KMS-11 (cell line): ENCODE results near the gene EPB42.

Experiments
- H2AFZ ChIP-seq: fragments of 200-600 bp; sonication (generic); 2 replicates; pipeline ENCODE4 v1.6.1; 2016; ENCODE audit warnings: antibody characterized with exemption, mixed run types, low read depth
- H3K27ac ChIP-seq: fragments of 200-600 bp; sonication (generic); 2 replicates; pipeline ENCODE4 v1.6.1; 2016; ENCODE audit warnings: mild to moderate bottlenecking, mixed run types
- H3K27me3 ChIP-seq: fragments of 200-600 bp; sonication (generic); 2 replicates; pipeline ENCODE4 v1.6.1; 2017; ENCODE audit warnings: mild to moderate bottlenecking, low read depth, mixed run types, moderate library complexity; ENCODE audit not compliant: insufficient read depth
- H3K36me3 ChIP-seq: fragments of 200-600 bp; sonication (generic); 2 replicates; pipeline ENCODE4 v1.6.1; 2017; ENCODE audit warnings: mild to moderate bottlenecking, mixed run types; ENCODE audit not compliant: insufficient read depth
- H3K4me1 ChIP-seq: fragments of 200-600 bp; sonication (generic); 2 replicates; pipeline ENCODE4 v1.6.1; 2016; ENCODE audit warnings: mild to moderate bottlenecking, low read depth, mixed run types; ENCODE audit not compliant: poor library complexity, severe bottlenecking
- H3K4me2 ChIP-seq: fragments of 200-600 bp; sonication (generic); 2 replicates; pipeline ENCODE4 v1.7.0; 2016; ENCODE audit warnings: mild to moderate bottlenecking, mixed run types
- H3K4me3 ChIP-seq: fragments of 200-600 bp; sonication (generic); IDR thresholded peaks from 2 replicates; pipeline ENCODE4 v1.6.1; 2017; ENCODE audit warnings: low read depth, low read length, mixed read lengths; ENCODE audit not compliant: insufficient read depth
- H3K79me2 ChIP-seq: fragments of 200-600 bp; sonication (generic); 2 replicates; pipeline ENCODE4 v1.6.1; 2016; ENCODE audit warnings: low read depth, mixed run types; ENCODE audit not compliant: insufficient read depth
- H3K9ac ChIP-seq: fragments of 200-600 bp; sonication (generic); 2 replicates; pipeline ENCODE4 v1.6.1; 2016; ENCODE audit warnings: mild to moderate bottlenecking, mixed run types
- H4K20me1 ChIP-seq: fragments of 200-600 bp; sonication (generic); 2 replicates; pipeline ENCODE4 v1.6.1; 2016; ENCODE audit warnings: mild to moderate bottlenecking, mixed run types; ENCODE audit not compliant: insufficient read depth
- TF ChIP-seq, protein P1 (sequence below): fragments of 200-600 bp; sonication (generic); conservative IDR thresholded peaks from 2 replicates; pipeline ENCODE4 v1.6.1; 2017; ENCODE audit warnings: low read depth, mild to moderate bottlenecking, antibody characterized with exemption, low read length, moderate library complexity, mixed read lengths

EPB42 gene

GRCh38 chr15:43207024-43207423, 13.8 kb downstream of the EPB42 start:
- H2AFZ ChIP-seq = no peak overlapping the region
- no peak overlapping the region for H3K4me2 ChIP-seq
- no peak overlapping the region for H3K27ac ChIP-seq
- TF ChIP-seq, protein P1, sequence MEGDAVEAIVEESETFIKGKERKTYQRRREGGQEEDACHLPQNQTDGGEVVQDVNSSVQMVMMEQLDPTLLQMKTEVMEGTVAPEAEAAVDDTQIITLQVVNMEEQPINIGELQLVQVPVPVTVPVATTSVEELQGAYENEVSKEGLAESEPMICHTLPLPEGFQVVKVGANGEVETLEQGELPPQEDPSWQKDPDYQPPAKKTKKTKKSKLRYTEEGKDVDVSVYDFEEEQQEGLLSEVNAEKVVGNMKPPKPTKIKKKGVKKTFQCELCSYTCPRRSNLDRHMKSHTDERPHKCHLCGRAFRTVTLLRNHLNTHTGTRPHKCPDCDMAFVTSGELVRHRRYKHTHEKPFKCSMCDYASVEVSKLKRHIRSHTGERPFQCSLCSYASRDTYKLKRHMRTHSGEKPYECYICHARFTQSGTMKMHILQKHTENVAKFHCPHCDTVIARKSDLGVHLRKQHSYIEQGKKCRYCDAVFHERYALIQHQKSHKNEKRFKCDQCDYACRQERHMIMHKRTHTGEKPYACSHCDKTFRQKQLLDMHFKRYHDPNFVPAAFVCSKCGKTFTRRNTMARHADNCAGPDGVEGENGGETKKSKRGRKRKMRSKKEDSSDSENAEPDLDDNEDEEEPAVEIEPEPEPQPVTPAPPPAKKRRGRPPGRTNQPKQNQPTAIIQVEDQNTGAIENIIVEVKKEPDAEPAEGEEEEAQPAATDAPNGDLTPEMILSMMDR = no peak
- no peaks in the 10 kb centered on the region for H4K20me1 ChIP-seq
- no peaks in the 10 kb centered on the region for H3K79me2 ChIP-seq
- H3K36me3 ChIP-seq = no peaks in the 10 kb centered on the region
- H3K4me1 ChIP-seq = no peaks in the 10 kb centered on the region
- no peak overlapping the region for H3K9ac ChIP-seq
- H3K27me3 ChIP-seq = no peaks in the 10 kb centered on the region
- H3K4me3 ChIP-seq = no peak overlapping the region

DNA sequence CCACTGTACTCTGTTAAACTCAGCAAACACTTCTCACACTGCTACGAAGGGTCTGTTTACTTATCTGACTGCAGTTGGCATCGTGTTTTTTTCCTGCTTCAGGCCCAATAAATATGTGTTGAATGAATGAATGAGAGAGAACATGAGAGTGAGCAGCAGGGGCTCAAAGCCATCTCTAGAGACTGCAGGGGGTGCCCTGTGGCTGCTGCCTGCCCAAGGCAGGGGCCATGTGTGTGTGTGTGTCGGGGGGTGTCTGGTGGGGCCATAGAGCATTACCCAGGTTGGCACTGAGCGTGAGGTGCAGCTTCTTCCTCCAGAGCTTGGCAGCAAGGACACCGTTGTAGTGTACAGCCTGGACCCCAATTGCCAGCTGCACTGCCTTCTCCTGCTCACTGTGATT, 14.8 kb downstream of the EPB42 start:
- H3K27ac ChIP-seq = no peak overlapping the region

GRCh38 chr15:43204016-43204901, 16.6 kb downstream of the EPB42 start:
- Histone ChIP-seq H3K36me3 (no peaks in the 10 kb centered on the region), H3K27me3 (no peaks in the 10 kb centered on the region), H3K9ac (no peak overlapping the region), H3K27ac (no peak overlapping the region), H3K79me2 (no peaks in the 10 kb centered on the region), H2AFZ (no peak overlapping the region), H3K4me2 (no peak overlapping the region), H3K4me1 (no peaks in the 10 kb centered on the region), H4K20me1 (no peaks in the 10 kb centered on the region), H3K4me3 (no peak overlapping the region)
- TF ChIP-seq, protein P1 = peak; percentile 66

More for the DNA sequence above, 14.8 kb downstream of the EPB42 start:
- Histone ChIP-seq H3K4me1 (no peaks in the 10 kb centered on the region), H4K20me1 (no peaks in the 10 kb centered on the region), H3K79me2 (no peaks in the 10 kb centered on the region), H3K27me3 (no peaks in the 10 kb centered on the region), H3K4me2 (no peak overlapping the region), H2AFZ (no peak overlapping the region), H3K4me3 (no peak overlapping the region), H3K9ac (no peak overlapping the region), H3K36me3 (no peaks in the 10 kb centered on the region)
- TF ChIP-seq, protein P1 = no peak

DNA sequence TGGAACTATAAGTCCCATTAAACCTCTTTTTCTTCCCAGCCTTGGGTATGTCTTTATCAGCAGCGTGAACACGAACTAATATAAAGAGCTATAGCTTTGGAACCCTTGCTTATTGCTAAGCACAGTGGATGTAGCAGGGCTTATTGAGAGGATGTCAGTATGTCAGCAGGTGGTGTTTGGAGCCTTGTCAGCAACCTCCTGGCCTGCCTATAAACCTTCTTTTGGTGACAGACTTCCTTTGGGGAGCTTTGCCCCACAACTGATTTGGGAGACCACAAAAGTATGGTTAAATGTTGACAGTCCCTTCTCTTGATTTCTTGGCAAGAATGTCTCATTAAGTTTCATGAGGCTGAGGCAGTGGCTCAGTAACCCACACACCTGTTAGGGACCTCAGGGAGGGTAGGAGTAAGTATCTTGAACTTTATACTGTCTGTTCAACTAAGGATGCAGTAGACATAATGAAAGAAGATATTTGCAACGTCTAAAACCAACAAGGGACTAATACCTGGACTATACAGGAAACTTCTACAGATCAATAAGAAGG, 20.8 kb downstream of the EPB42 start:
- H3K36me3 ChIP-seq = no peaks in the 10 kb centered on the region
- no peaks in the 10 kb centered on the region for H3K79me2 ChIP-seq
- no peak overlapping the region for H3K9ac ChIP-seq
- H2AFZ ChIP-seq = no peak overlapping the region
- H4K20me1 ChIP-seq = no peaks in the 10 kb centered on the region
- no peak overlapping the region for H3K4me3 ChIP-seq
- no peaks in the 10 kb centered on the region for H3K4me1 ChIP-seq
- no peak overlapping the region for H3K27ac ChIP-seq
- TF ChIP-seq, protein P1 = no peak
- no peak overlapping the region for H3K4me2 ChIP-seq
- no peaks in the 10 kb centered on the region for H3K27me3 ChIP-seq
